H9 (cell line): Measurements from ENCODE around the gene EIF3A. TPM values are rescaled to one million over a fixed set of nuclear protein-coding genes. Genes with fewer than 3 reads are reported as not detected.

ENCODE experiments used
- DNase-seq: peaks from one replicate; pipeline ENCODE4 v3.0.0-alpha.2; 2017
- H2AFZ ChIP-seq: one replicate; pipeline ENCODE4 v1.6.1; 2013; ENCODE audit warnings: mild to moderate bottlenecking, low read length, control low read depth, moderate library complexity
- H2AK5ac ChIP-seq: 2 replicates; pipeline ENCODE4 v1.6.1; 2013; ENCODE audit warnings: low read length, control low read depth, mixed read lengths; ENCODE audit not compliant: insufficient read length
- H2BK120ac ChIP-seq: one replicate; pipeline ENCODE4 v1.6.1; 2013; ENCODE audit warnings: low read depth, mild to moderate bottlenecking, low read length, control low read depth, inconsistent platforms; ENCODE audit not compliant: poor library complexity, severe bottlenecking
- H2BK12ac ChIP-seq: 2 replicates; pipeline ENCODE4 v1.6.1; 2013; ENCODE audit warnings: low read length, control low read depth, mixed read lengths, low read depth; ENCODE audit not compliant: insufficient read length
- H2BK15ac ChIP-seq: 2 replicates; pipeline ENCODE4 v1.6.1; 2013; ENCODE audit warnings: low read depth, low read length, control low read depth
- H2BK20ac ChIP-seq: one replicate; pipeline ENCODE4 v1.6.1; 2013; ENCODE audit warnings: low read depth, mild to moderate bottlenecking, low read length, control low read depth, inconsistent platforms; ENCODE audit not compliant: poor library complexity, severe bottlenecking
- H2BK5ac ChIP-seq: 2 replicates; pipeline ENCODE4 v1.6.1; 2013; ENCODE audit warnings: low read length, control low read depth, mixed read lengths; ENCODE audit not compliant: insufficient read length
- H3K14ac ChIP-seq: 2 replicates; pipeline ENCODE4 v1.6.1; 2013; ENCODE audit warnings: low read length, control low read depth; ENCODE audit not compliant: insufficient read depth
- H3K18ac ChIP-seq: 2 replicates; pipeline ENCODE4 v1.6.1; 2013; ENCODE audit warnings: low read depth, mild to moderate bottlenecking, mixed read lengths, low read length, control low read depth; ENCODE audit not compliant: insufficient read length
- H3K23ac ChIP-seq: 2 replicates; pipeline ENCODE4 v1.6.1; 2013; ENCODE audit warnings: low read length, control low read depth, mixed read lengths, low read depth; ENCODE audit not compliant: insufficient read length
- H3K23me2 ChIP-seq: 2 replicates; pipeline ENCODE4 v1.6.1; 2013; ENCODE audit warnings: low read depth, mild to moderate bottlenecking, mixed read lengths, low read length, control low read depth; ENCODE audit not compliant: insufficient read length, poor library complexity, severe bottlenecking
- H3K27ac ChIP-seq: 2 replicates; pipeline ENCODE4 v1.5.1; 2013; ENCODE audit warnings: low read length, control low read depth, mixed read lengths, low read depth; ENCODE audit not compliant: insufficient read length
- H3K27me3 ChIP-seq: 2 replicates; pipeline ENCODE4 v1.6.1; 2013; ENCODE audit warnings: low read length, control low read depth, inconsistent platforms; ENCODE audit not compliant: insufficient read depth
- H3K4ac ChIP-seq: 2 replicates; pipeline ENCODE4 v1.6.1; 2013; ENCODE audit warnings: low read depth, mild to moderate bottlenecking, control low read depth, inconsistent platforms, low read length, moderate library complexity
- H3K4me1 ChIP-seq: 2 replicates; pipeline ENCODE4 v1.6.1; 2013; ENCODE audit warnings: low read length, control low read depth, inconsistent platforms; ENCODE audit not compliant: insufficient read depth
- H3K4me2 ChIP-seq: 2 replicates; pipeline ENCODE4 v1.6.1; 2013; ENCODE audit warnings: low read length, control low read depth, mixed read lengths; ENCODE audit not compliant: insufficient read length, insufficient read depth
- H3K56ac ChIP-seq: 2 replicates; pipeline ENCODE4 v1.6.1; 2013; ENCODE audit warnings: low read depth, mild to moderate bottlenecking, mixed read lengths, low read length, control low read depth; ENCODE audit not compliant: insufficient read length
- H3K79me1 ChIP-seq: 2 replicates; pipeline ENCODE4 v1.6.1; 2013; ENCODE audit warnings: low read depth, mild to moderate bottlenecking, moderate library complexity, low read length, control low read depth, inconsistent platforms; ENCODE audit not compliant: insufficient read depth, poor library complexity, severe bottlenecking
- H3K79me2 ChIP-seq: 2 replicates; pipeline ENCODE4 v1.6.1; 2013; ENCODE audit warnings: low read length, control low read depth, inconsistent platforms; ENCODE audit not compliant: insufficient read depth
- H3K9ac ChIP-seq: 2 replicates; pipeline ENCODE4 v1.6.1; 2013; ENCODE audit warnings: low read length, control low read depth, mixed read lengths; ENCODE audit not compliant: insufficient read length; ENCODE audit errors: extremely low read depth
- H3K9me3 ChIP-seq: one replicate; pipeline ENCODE4 v1.6.1; 2013; ENCODE audit warnings: low read depth, low read length, inconsistent platforms; ENCODE audit not compliant: control insufficient read depth
- H3T11ph ChIP-seq: one replicate; pipeline ENCODE4 v1.6.1; 2013; ENCODE audit warnings: mild to moderate bottlenecking, low read length, control low read depth, inconsistent platforms
- H4K20me1 ChIP-seq: one replicate; pipeline ENCODE4 v1.6.1; 2013; ENCODE audit not compliant: control insufficient read depth, insufficient read length, insufficient read depth
- H4K5ac ChIP-seq: 2 replicates; pipeline ENCODE4 v1.6.1; 2013; ENCODE audit warnings: low read depth, mild to moderate bottlenecking, mixed read lengths, low read length, control low read depth; ENCODE audit not compliant: insufficient read length
- H4K8ac ChIP-seq: replicated peaks from 2 replicates; pipeline ENCODE4 v1.6.1; 2013; ENCODE audit warnings: low read length, control low read depth, mixed read lengths, low read depth; ENCODE audit not compliant: insufficient read length
- H4K91ac ChIP-seq: 2 replicates; pipeline ENCODE4 v1.6.1; 2013; ENCODE audit warnings: low read depth, mild to moderate bottlenecking, moderate library complexity, mixed read lengths, low read length, control low read depth; ENCODE audit not compliant: insufficient read length
- H3K27ac Mint-ChIP-seq, 3 experiments: 2 replicates in 2 of 3; 3 replicates in 1 of 3; pipeline ENCODE4 v1.8.0; 2020 to 2021; ENCODE audit warnings: mixed read lengths in 3 of 3, mild to moderate bottlenecking in 1 of 3, moderate library complexity in 1 of 3
- H3K27me3 Mint-ChIP-seq: 2 replicates; pipeline ENCODE4 v1.8.0; 2021; ENCODE audit warnings: low read depth, mild to moderate bottlenecking, moderate library complexity, mixed read lengths
- H3K36me3 Mint-ChIP-seq, 3 experiments: 2 replicates in 2 of 3; 3 replicates in 1 of 3; pipeline ENCODE4 v1.8.0; 2020 to 2021; ENCODE audit warnings: low read depth in 3 of 3, mixed read lengths in 3 of 3; ENCODE audit not compliant: insufficient read depth in 1 of 3
- H3K4me1 Mint-ChIP-seq, 2 experiments: 2 replicates each; pipeline ENCODE4 v1.8.0; 2020; ENCODE audit warnings: mixed read lengths in 2 of 2
- H3K4me3 Mint-ChIP-seq, 2 experiments: 2 replicates in 1 of 2; 3 replicates in 1 of 2; pipeline ENCODE4 v1.8.0; 2020 to 2021; ENCODE audit warnings: mild to moderate bottlenecking in 2 of 2, mixed read lengths in 2 of 2, moderate library complexity in 1 of 2
- H3K9me3 Mint-ChIP-seq, 2 experiments: 2 replicates in 1 of 2; 3 replicates in 1 of 2; pipeline ENCODE4 v1.8.0; 2020; ENCODE audit warnings: mild to moderate bottlenecking in 2 of 2, mixed read lengths in 2 of 2, moderate library complexity in 1 of 2
- WGBS: extraction: QIAGEN DNeasy Blood & Tissue Kit; methylation state at CpG from one replicate; pipeline ENCODE4 v1.1.7; 2013; ENCODE audit warnings: missing lambda C conversion rate, low lambda C conversion rate, mixed read lengths; ENCODE audit not compliant: insufficient read length; ENCODE audit errors: extremely low coverage; 5-methylcytosine and 5-hydroxymethylcytosine counted together
- total RNA-seq: library from RNA; stranded (reverse); gene quantifications from 2 replicates; pipeline ENCODE4 v1.2.1, GENCODE V29; 2021
- TF ChIP-seq, protein P1 (sequence below): fragments of 200-600 bp; sonication (generic); conservative IDR thresholded peaks from 3 replicates; pipeline ENCODE4 v1.8.0; 2021; ENCODE audit warnings: antibody characterized with exemption, mild to moderate bottlenecking

Gene EIF3A
- total RNA-seq, 1 experiment from 2014 or later, result 206 TPM

DNA sequence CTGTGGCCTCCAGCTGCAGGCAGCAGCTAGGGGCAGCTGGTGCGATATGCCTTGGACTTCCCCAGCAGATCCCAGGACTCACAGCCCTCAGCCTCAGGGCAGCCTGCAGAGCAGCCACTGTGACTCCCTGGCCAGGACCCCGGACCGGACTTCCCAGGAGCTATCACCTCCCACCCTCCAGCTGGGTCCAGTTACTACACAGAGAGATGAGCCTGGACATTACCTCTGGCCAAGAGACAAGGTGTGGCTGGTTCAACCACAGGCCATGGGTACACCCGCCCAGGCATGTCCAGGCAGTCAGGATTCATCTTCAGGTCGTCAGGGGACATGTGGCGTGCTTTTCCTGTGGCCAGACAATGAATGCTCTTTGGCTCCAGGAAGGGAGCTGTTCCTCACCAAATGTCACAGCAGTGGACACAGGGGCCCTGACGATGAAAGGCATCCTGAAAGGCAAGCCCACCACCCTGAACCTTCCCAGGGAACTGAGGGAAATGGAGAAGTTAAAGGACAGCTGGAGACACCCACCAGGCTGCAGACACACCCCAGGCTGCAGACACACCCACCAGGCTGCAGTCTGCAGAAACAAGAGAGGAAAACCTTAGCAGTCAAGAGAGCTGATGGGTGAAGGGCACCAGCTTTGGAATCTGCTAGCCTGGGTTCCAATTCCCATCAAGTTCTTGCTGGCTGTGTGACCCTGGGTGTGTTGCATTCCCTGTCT lies 76.9 kb downstream of the EIF3A start:
- no peak for DNase-seq
- no peak overlapping the region for H4K5ac ChIP-seq
- peaks cover 6% of the 10 kb centered on the region; the same call in 1 of the 2 replicates for H3K27me3 Mint-ChIP-seq
- no peak overlapping the region for H3K23ac ChIP-seq
- no peak overlapping the region for H2AFZ ChIP-seq
- no peak overlapping the region for H3K9ac ChIP-seq
- no peak overlapping the region for H3K4me2 ChIP-seq
- H3K27ac ChIP-seq, result no peak overlapping the region
- H4K20me1 ChIP-seq, result no peaks in the 10 kb centered on the region
- no peak overlapping the region for H3T11ph ChIP-seq
- no peaks in the 10 kb centered on the region for H3K79me2 ChIP-seq
- H4K8ac ChIP-seq, result no peak overlapping the region
- H2BK120ac ChIP-seq, result no peak overlapping the region
- no peak overlapping the region for H2BK20ac ChIP-seq
- H3K9me3 Mint-ChIP-seq, result peaks cover 2 to 3% of the 10 kb centered on the region in 2 experiments; a peak in 3 of 5 replicates
- no CpG with 5 or more reads among the region's 7 CpGs for WGBS
- no peak overlapping the region for H2BK5ac ChIP-seq
- H3K27ac Mint-ChIP-seq, result no peak overlapping the region
- H2BK15ac ChIP-seq, result no peak overlapping the region
- H3K14ac ChIP-seq, result no peak overlapping the region
- no peaks in the 10 kb centered on the region for H3K9me3 ChIP-seq
- no peaks in the 10 kb centered on the region for H3K4me1 ChIP-seq
- no peak overlapping the region for H2BK12ac ChIP-seq
- H3K79me1 ChIP-seq, result no peaks in the 10 kb centered on the region
- H3K23me2 ChIP-seq, result no peaks in the 10 kb centered on the region
- no peaks in the 10 kb centered on the region; a peak in 1 of 7 replicates for H3K36me3 Mint-ChIP-seq
- no peak overlapping the region for H3K56ac ChIP-seq
- H4K91ac ChIP-seq, result no peak overlapping the region
- H3K27me3 ChIP-seq, result no peaks in the 10 kb centered on the region
- no peak overlapping the region for H3K4me3 Mint-ChIP-seq
- no peak overlapping the region for H2AK5ac ChIP-seq
- H3K4ac ChIP-seq, result no peak overlapping the region
- TF ChIP-seq, protein P1, sequence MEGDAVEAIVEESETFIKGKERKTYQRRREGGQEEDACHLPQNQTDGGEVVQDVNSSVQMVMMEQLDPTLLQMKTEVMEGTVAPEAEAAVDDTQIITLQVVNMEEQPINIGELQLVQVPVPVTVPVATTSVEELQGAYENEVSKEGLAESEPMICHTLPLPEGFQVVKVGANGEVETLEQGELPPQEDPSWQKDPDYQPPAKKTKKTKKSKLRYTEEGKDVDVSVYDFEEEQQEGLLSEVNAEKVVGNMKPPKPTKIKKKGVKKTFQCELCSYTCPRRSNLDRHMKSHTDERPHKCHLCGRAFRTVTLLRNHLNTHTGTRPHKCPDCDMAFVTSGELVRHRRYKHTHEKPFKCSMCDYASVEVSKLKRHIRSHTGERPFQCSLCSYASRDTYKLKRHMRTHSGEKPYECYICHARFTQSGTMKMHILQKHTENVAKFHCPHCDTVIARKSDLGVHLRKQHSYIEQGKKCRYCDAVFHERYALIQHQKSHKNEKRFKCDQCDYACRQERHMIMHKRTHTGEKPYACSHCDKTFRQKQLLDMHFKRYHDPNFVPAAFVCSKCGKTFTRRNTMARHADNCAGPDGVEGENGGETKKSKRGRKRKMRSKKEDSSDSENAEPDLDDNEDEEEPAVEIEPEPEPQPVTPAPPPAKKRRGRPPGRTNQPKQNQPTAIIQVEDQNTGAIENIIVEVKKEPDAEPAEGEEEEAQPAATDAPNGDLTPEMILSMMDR, result no peak
- peaks cover 21 to 22% of the 10 kb centered on the region in 2 experiments for H3K4me1 Mint-ChIP-seq
- no peak overlapping the region for H3K18ac ChIP-seq
